PC-9 (cell line): ENCODE measurements around the gene PCDH1. TPM values are rescaled to one million over a fixed set of nuclear protein-coding genes. Genes with fewer than 3 reads are reported as not detected.
A peak's percentile ranks its signal among the peaks of the same experiment; 100 is the strongest.

Source experiments
- BruUV-seq: library from RNA; stranded (reverse); fragments of 400-500 nt; replicated peaks from 2 replicates; lab custom pipeline; 2021; lab: Mats Ljungman, UMichigan
- CTCF ChIA-PET: fragments of 300-600 bp; sonication (Branson Sonifier 250); formaldehyde crosslinking; loops from one replicate; lab custom pipeline; 2022; ENCODE audit warnings: antibody characterized with exemption; lab: Charles Lee
- POLR2A ChIA-PET: fragments of 300-600 bp; sonication (Branson Sonifier 250); formaldehyde crosslinking; loops from one replicate; lab custom pipeline; 2022; ENCODE audit warnings: antibody characterized with exemption; ENCODE audit not compliant: unreplicated experiment; lab: Charles Lee
- DNase-seq, 2 experiments: peaks; one replicate each; pipeline versions ENCODE4 v3.0.0 to v3.0.0-alpha.2; 2015 to 2022; ENCODE audit warnings: mixed read lengths in 1 of 2
- H2AFZ ChIP-seq: fragments of 200-600 bp; sonication (generic); 2 replicates; pipeline ENCODE4 v1.8.1; 2017; ENCODE audit warnings: antibody characterized with exemption
- H3F3A ChIP-seq: fragments of 200-600 bp; sonication (generic); 2 replicates; pipeline ENCODE4 v1.8.1; 2017; ENCODE audit warnings: antibody characterized with exemption, mild to moderate bottlenecking, low read depth; ENCODE audit not compliant: insufficient read depth
- H3K27ac ChIP-seq: fragments of 200-600 bp; sonication (generic); 2 replicates; pipeline ENCODE4 v1.6.1; 2016; ENCODE audit warnings: mixed run types
- H3K27me3 ChIP-seq: fragments of 200-600 bp; sonication (generic); 2 replicates; pipeline ENCODE4 v1.6.1; 2016; ENCODE audit warnings: low read depth, mixed run types; ENCODE audit not compliant: insufficient read depth
- H3K36me3 ChIP-seq: fragments of 200-600 bp; sonication (generic); 2 replicates; pipeline ENCODE4 v1.6.1; 2016; ENCODE audit warnings: low read depth, mixed run types
- H3K4me1 ChIP-seq: fragments of 200-600 bp; sonication (generic); replicated peaks from 2 replicates; pipeline ENCODE4 v1.6.1; 2016; ENCODE audit warnings: mixed run types; ENCODE audit not compliant: insufficient read depth
- H3K4me2 ChIP-seq: fragments of 200-600 bp; sonication (generic); 2 replicates; pipeline ENCODE4 v1.6.1; 2017; ENCODE audit warnings: mixed run types
- H3K4me3 ChIP-seq: fragments of 200-600 bp; sonication (generic); 2 replicates; pipeline ENCODE4 v1.6.1; 2016; ENCODE audit warnings: mixed run types
- H3K79me2 ChIP-seq: fragments of 200-600 bp; sonication (generic); 2 replicates; pipeline ENCODE4 v1.6.1; 2017; ENCODE audit warnings: low read depth, mixed run types
- H3K9me2 ChIP-seq: fragments of 200-600 bp; sonication (generic); 2 replicates; pipeline ENCODE4 v1.8.1; 2017; ENCODE audit warnings: mild to moderate bottlenecking; ENCODE audit not compliant: insufficient read depth
- H3K9me3 ChIP-seq: fragments of 200-600 bp; sonication (generic); 2 replicates; pipeline ENCODE4 v1.8.1; 2016; ENCODE audit warnings: low read depth; ENCODE audit not compliant: insufficient read depth
- H4K20me1 ChIP-seq: fragments of 200-600 bp; sonication (generic); 2 replicates; pipeline ENCODE4 v1.8.1; 2017; ENCODE audit not compliant: insufficient read depth
- CTCF ChIP-seq: fragments of 200-600 bp; sonication (generic); conservative IDR thresholded peaks from 2 replicates; pipeline ENCODE4 v1.6.1; 2017; ENCODE audit warnings: mixed run types, antibody characterized with exemption, mild to moderate bottlenecking, moderate library complexity
- EZH2 ChIP-seq: fragments of 200-600 bp; sonication (generic); IDR thresholded peaks from 2 replicates; pipeline ENCODE4 v1.8.0; 2017; ENCODE audit warnings: antibody characterized with exemption, low read depth
- intact Hi-C: fragments of 100-400 bp; cut with micrococcal nuclease; formaldehyde crosslinking; loops from one replicate; pipeline ENCODE4 v1.10.0; 2022; ENCODE audit not compliant: unreplicated experiment
- total RNA-seq: library from RNA; stranded (reverse); gene quantifications from 2 replicates; pipeline ENCODE4 v1.2.3, GENCODE V29; 2021

The PCDH1 gene
- total RNA-seq, 1 experiment from 2014 or later, result 88.5 TPM

- DNase-seq, result no peak
- Histone ChIP-seq H4K20me1 (no peaks in the 10 kb centered on the region; the same call in 1 of the 2 replicates), H3K27me3 (no peaks in the 10 kb centered on the region), H3K9me3 (no peaks in the 10 kb centered on the region), H3K4me1 (peaks cover 19% of the 10 kb centered on the region), H2AFZ (no peak overlapping the region), H3K36me3 (no peaks in the 10 kb centered on the region), H3K4me2 (no peak overlapping the region), H3K27ac (no peak overlapping the region), H3K4me3 (no peak overlapping the region), H3K79me2 (peaks cover 4% of the 10 kb centered on the region; the same call in 1 of the 2 replicates), H3F3A (peaks cover 17% of the 10 kb centered on the region), H3K9me2 (no peaks in the 10 kb centered on the region)
- ChIA-PET POLR2A (no interaction called here), CTCF (no interaction called here)
- TF ChIP-seq EZH2, result no peak
- no peak for TF ChIP-seq CTCF
- intact Hi-C loops, result no loop called here
- BruUV-seq, result no TSS peak
These were observed 24.1 kb downstream of the PCDH1 start for GRCh38 chr5:141853895-141854626.

- Histone ChIP-seq H4K20me1 (no peaks in the 10 kb centered on the region), H3F3A (peaks cover 30% of the 10 kb centered on the region), H3K27ac (no peak overlapping the region), H3K4me1 (peaks cover 27% of the 10 kb centered on the region), H2AFZ (no peak overlapping the region), H3K9me2 (no peaks in the 10 kb centered on the region), H3K36me3 (no peaks in the 10 kb centered on the region), H3K9me3 (no peaks in the 10 kb centered on the region), H3K79me2 (peaks cover 12% of the 10 kb centered on the region), H3K4me3 (no peak overlapping the region), H3K4me2 (no peak overlapping the region), H3K27me3 (no peaks in the 10 kb centered on the region)
- BruUV-seq, result no TSS peak
- TF ChIP-seq EZH2 (no peak), CTCF (no peak)
- intact Hi-C loops, result no loop called here
- ChIA-PET POLR2A (no interaction called here), CTCF (no interaction called here)
- DNase-seq, result no peak
These were observed 25.8 kb downstream of the PCDH1 start for GRCh38 chr5:141852448-141852847.

GRCh38 chr5:141851195-141851874 lies 26.9 kb downstream of the PCDH1 start:
- intact Hi-C loops, result no loop called here
- Histone ChIP-seq H3K4me1 (peaks cover 32% of the 10 kb centered on the region), H3K4me3 (peak overlapping the region; percentile 28; the same call in 1 of the 2 replicates), H2AFZ (no peak overlapping the region), H3K27ac (peak overlapping the region; percentile 75), H3K4me2 (peak overlapping the region; percentile 74), H3K9me2 (no peaks in the 10 kb centered on the region), H3K79me2 (peaks cover 16% of the 10 kb centered on the region), H4K20me1 (no peaks in the 10 kb centered on the region), H3K9me3 (no peaks in the 10 kb centered on the region), H3F3A (peaks cover 36% of the 10 kb centered on the region), H3K36me3 (no peaks in the 10 kb centered on the region), H3K27me3 (no peaks in the 10 kb centered on the region)
- no peak for DNase-seq
- CTCF ChIA-PET, result no interaction called here
- no TSS peak for BruUV-seq
- TF ChIP-seq EZH2, result no peak
- TF ChIP-seq CTCF, result no peak
- POLR2A ChIA-PET, result no interaction called here
